PC-3 (cell line): ENCODE measurements around the gene IER2. TPM values are rescaled to one million over a fixed set of nuclear protein-coding genes. Genes with fewer than 3 reads are reported as not detected.

ENCODE experiments used
- ATAC-seq: fragments of 200-7000 bp; cut with Tn5 transposase; 2 replicates; pipeline ENCODE4 v1.9.1; 2020; ENCODE audit warnings: mild to moderate bottlenecking, moderate library complexity
- BruUV-seq: library from RNA; stranded (reverse); fragments of 400-500 nt; replicated peaks from 2 replicates; lab custom pipeline; 2021; lab: Mats Ljungman, UMichigan
- CTCF ChIA-PET: fragments of 300-600 bp; sonication (Branson Sonifier 250); formaldehyde crosslinking; loops from one replicate; lab custom pipeline; 2022; ENCODE audit warnings: antibody characterized with exemption; lab: Charles Lee
- POLR2A ChIA-PET: fragments of 300-600 bp; sonication (Branson Sonifier 250); formaldehyde crosslinking; loops from one replicate; lab custom pipeline; 2022; ENCODE audit warnings: antibody characterized with exemption; ENCODE audit not compliant: unreplicated experiment; lab: Charles Lee
- DNase-seq: peaks from one replicate; pipeline ENCODE4 v3.0.0-alpha.2; 2015
- H2AFZ ChIP-seq: fragments of 300-600 bp; sonication (generic); 2 replicates; pipeline ENCODE4 v1.6.0; 2016; ENCODE audit warnings: antibody characterized with exemption, low read length
- H3F3A ChIP-seq: fragments of 300-600 bp; sonication (generic); one replicate; pipeline ENCODE4 v1.6.0; 2017; ENCODE audit warnings: antibody characterized with exemption, low read length, control low read depth, mild to moderate bottlenecking; ENCODE audit not compliant: unreplicated experiment
- H3K27ac ChIP-seq: fragments of 300-600 bp; sonication (generic); 2 replicates; pipeline ENCODE4 v1.5.1; 2016; ENCODE audit warnings: mild to moderate bottlenecking, low read length
- H3K27me3 ChIP-seq: fragments of 300-600 bp; sonication (generic); 2 replicates; pipeline ENCODE4 v1.6.1; 2016; ENCODE audit warnings: low read length, mixed read lengths
- H3K36me3 ChIP-seq: fragments of 300-600 bp; sonication (generic); 2 replicates; pipeline ENCODE4 v1.6.1; 2016; ENCODE audit warnings: low read depth, mixed run types, low read length, mixed read lengths
- H3K4me1 ChIP-seq: fragments of 300-600 bp; sonication (generic); 2 replicates; pipeline ENCODE4 v1.5.1; 2016; ENCODE audit warnings: low read length; ENCODE audit not compliant: insufficient read depth
- H3K4me2 ChIP-seq: fragments of 300-600 bp; sonication (generic); 2 replicates; pipeline ENCODE4 v1.6.0; 2016; ENCODE audit warnings: low read length
- H3K4me3 ChIP-seq: fragments of 300-600 bp; sonication (generic); 2 replicates; pipeline ENCODE4 v1.5.1; 2016; ENCODE audit warnings: mild to moderate bottlenecking, low read length, mixed read lengths
- H3K79me2 ChIP-seq: fragments of 300-600 bp; sonication (generic); 2 replicates; pipeline ENCODE4 v1.6.1; 2017; ENCODE audit warnings: low read length, mixed read lengths
- H3K9ac ChIP-seq: fragments of 300-600 bp; sonication (generic); 2 replicates; pipeline ENCODE4 v1.6.0; 2016; ENCODE audit warnings: mild to moderate bottlenecking, low read length
- H3K9me2 ChIP-seq: fragments of 300-600 bp; sonication (generic); replicated peaks from 2 replicates; pipeline ENCODE4 v1.6.1; 2016; ENCODE audit warnings: mixed run types, low read length, mixed read lengths
- H3K9me3 ChIP-seq: fragments of 300-600 bp; sonication (generic); 2 replicates; pipeline ENCODE4 v1.6.1; 2016; ENCODE audit warnings: low read length, mixed read lengths
- H4K20me1 ChIP-seq: fragments of 300-600 bp; sonication (generic); 2 replicates; pipeline ENCODE4 v1.6.1; 2016; ENCODE audit warnings: low read length, mixed read lengths
- CTCF ChIP-seq: fragments of 300-600 bp; sonication (generic); conservative IDR thresholded peaks from 2 replicates; pipeline ENCODE4 v1.5.1; 2017; ENCODE audit warnings: antibody characterized with exemption, low read depth, mild to moderate bottlenecking, low read length
- EZH2 ChIP-seq: fragments of 300-600 bp; sonication (generic); IDR thresholded peaks from one replicate; pipeline ENCODE4 v1.6.1; 2017; ENCODE audit warnings: antibody characterized with exemption, mild to moderate bottlenecking, low read length; ENCODE audit not compliant: unreplicated experiment
- EZH2phosphoT487 ChIP-seq: fragments of 300-600 bp; sonication (generic); IDR thresholded peaks from 2 replicates; pipeline ENCODE4 v1.6.1; 2018; ENCODE audit warnings: mild to moderate bottlenecking, antibody characterized with exemption, low read length, borderline replicate concordance
- intact Hi-C: fragments of 100-400 bp; cut with micrococcal nuclease; formaldehyde crosslinking; loops from 2 replicates; pipeline ENCODE4 v1.9.0; 2023
- total RNA-seq: library from RNA; depleted of rRNA; stranded (reverse); fragments of >200 nt; gene quantifications from 2 replicates; pipeline ENCODE4 v1.2.3, GENCODE V29; 2014

IER2 gene
- total RNA-seq, 1 experiment from 2014 or later, result 155 TPM

- Histone ChIP-seq H3K9ac (no peak overlapping the region), H3K27ac (no peak overlapping the region)
- CTCF ChIA-PET, result interaction anchor here (0.5 kb wide), 1 partner anchor 56 kb away, joined by 5 read pairs; no protein-coding TSS in a partner anchor
These were observed 30.2 kb upstream of the IER2 start for GRCh38 chr19:13120031-13120430.

GRCh38 chr19:13120817-13121216 is 29.4 kb upstream of the IER2 start:
- H4K20me1 ChIP-seq, result peaks cover 52% of the 10 kb centered on the region
- peaks cover 4% of the 10 kb centered on the region for H3F3A ChIP-seq
- H2AFZ ChIP-seq, result no peak overlapping the region
- H3K79me2 ChIP-seq, result peaks cover 86% of the 10 kb centered on the region
- peaks cover 26% of the 10 kb centered on the region for H3K4me1 ChIP-seq
- ChIA-PET POLR2A (no interaction called here), CTCF (no interaction called here)
- intact Hi-C loops, result no loop called here
- H3K9me2 ChIP-seq, result no peaks in the 10 kb centered on the region
- no peaks in the 10 kb centered on the region for H3K9me3 ChIP-seq
- H3K27me3 ChIP-seq, result no peaks in the 10 kb centered on the region
- DNase-seq (no peak), ATAC-seq (no peak)
- TF ChIP-seq EZH2, result no peak
- TF ChIP-seq CTCF, result no peak
- TF ChIP-seq EZH2phosphoT487, result no peak
- H3K9ac ChIP-seq, result no peak overlapping the region
- H3K4me2 ChIP-seq, result peak overlapping the region; percentile 85
- BruUV-seq, result no TSS peak
- peak overlapping the region; percentile 16 for H3K27ac ChIP-seq
- H3K36me3 ChIP-seq, result peaks cover 18% of the 10 kb centered on the region; the same call in 1 of the 2 replicates
- H3K4me3 ChIP-seq, result peak overlapping the region; percentile 28

More at GRCh38 chr19:13120031-13120430, 30.2 kb upstream of the IER2 start:
- ATAC-seq (no peak), DNase-seq (no peak)
- Histone ChIP-seq H3K79me2 (peaks cover 86% of the 10 kb centered on the region), H3K4me2 (peak overlapping the region; percentile 85), H2AFZ (no peak overlapping the region), H3K27me3 (no peaks in the 10 kb centered on the region), H3K9me3 (no peaks in the 10 kb centered on the region), H3K9me2 (no peaks in the 10 kb centered on the region), H3K4me3 (peak overlapping the region; percentile 93; the same call in 1 of the 2 replicates), H3K4me1 (peaks cover 34% of the 10 kb centered on the region), H3K36me3 (peaks cover 18% of the 10 kb centered on the region; the same call in 1 of the 2 replicates), H3F3A (peaks cover 4% of the 10 kb centered on the region), H4K20me1 (peaks cover 50% of the 10 kb centered on the region)
- POLR2A ChIA-PET, result interaction anchor here (0.6 kb wide), 1 partner anchor 186 kb away, joined by 4 read pairs; no protein-coding TSS in a partner anchor
- intact Hi-C loops, result no loop called here
- no TSS peak for BruUV-seq
- TF ChIP-seq CTCF (no peak), EZH2 (no peak), EZH2phosphoT487 (no peak)

GRCh38 chr19:13121551-13122274 is 28.5 kb upstream of the IER2 start:
- H2AFZ ChIP-seq, result no peak overlapping the region
- TF ChIP-seq EZH2phosphoT487 (no peak), CTCF (no peak), EZH2 (no peak)
- ChIA-PET CTCF (no interaction called here), POLR2A (no interaction called here)
- no peak for DNase-seq
- peaks cover 26% of the 10 kb centered on the region for H3K4me1 ChIP-seq
- H3K4me2 ChIP-seq, result no peak overlapping the region
- H3K27ac ChIP-seq, result no peak overlapping the region
- peaks cover 88% of the 10 kb centered on the region for H3K79me2 ChIP-seq
- H4K20me1 ChIP-seq, result peaks cover 52% of the 10 kb centered on the region
- intact Hi-C loops, result no loop called here
- ATAC-seq, result no peak
- peaks cover 4% of the 10 kb centered on the region for H3F3A ChIP-seq
- no peaks in the 10 kb centered on the region for H3K27me3 ChIP-seq
- no peak overlapping the region for H3K4me3 ChIP-seq
- no peak overlapping the region for H3K9ac ChIP-seq
- BruUV-seq, result no TSS peak
- H3K36me3 ChIP-seq, result peaks cover 24% of the 10 kb centered on the region
- H3K9me3 ChIP-seq, result no peaks in the 10 kb centered on the region
- no peaks in the 10 kb centered on the region for H3K9me2 ChIP-seq
